K562 (cell line): ENCODE results near the gene WNK1. TPM values are rescaled to one million over a fixed set of nuclear protein-coding genes. Genes with fewer than 3 reads are reported as not detected.
A peak's percentile ranks its signal among the peaks of the same experiment; 100 is the strongest.

ENCODE experiments used
- CREM ChIP-seq: IDR thresholded peaks from 2 replicates; pipeline ENCODE4 v1.6.1; 2014; ENCODE audit warnings: antibody characterized with exemption, low read depth
- FOXM1 ChIP-seq, 2 experiments: fragments of 450-650 bp in 1 of 2; sonication (generic) in 1 of 2; formaldehyde crosslinking in 1 of 2; IDR thresholded peaks; 2 replicates each; pipeline versions ENCODE4 v1.6.1 to v1.9.0; 2017 to 2022; ENCODE audit warnings: low read depth in 2 of 2, mild to moderate bottlenecking in 2 of 2, missing genetic modification reagents in 1 of 2, moderate library complexity in 1 of 2
- GABPB1 ChIP-seq: sonication (generic); formaldehyde crosslinking; IDR thresholded peaks from 2 replicates; pipeline ENCODE4 v1.8.0; 2022; ENCODE audit warnings: mild to moderate bottlenecking, missing genetic modification reagents
- KHSRP ChIP-seq: fragments of 450-650 bp; IDR thresholded peaks from 2 replicates; pipeline ENCODE4 v1.6.1; 2017
- MAFK ChIP-seq: IDR thresholded peaks from 2 replicates; pipeline ENCODE4 v1.6.1; 2011; ENCODE audit warnings: low read length, improper control_type of control experiment
- NONO ChIP-seq, 2 experiments: fragments of 200-400 bp in 1 of 2; fragments of 450-650 bp in 1 of 2; formaldehyde crosslinking in 1 of 2; IDR thresholded peaks; 2 replicates each; pipeline ENCODE4 v1.6.1; 2017; ENCODE audit warnings: low read depth in 2 of 2, mild to moderate bottlenecking in 2 of 2, moderate library complexity in 2 of 2, low read length in 1 of 2
- PKNOX1 ChIP-seq: fragments of 450-650 bp; IDR thresholded peaks from 2 replicates; pipeline ENCODE4 v1.6.1; 2016
- RBFOX2 ChIP-seq: fragments of 200-400 bp; formaldehyde crosslinking; IDR thresholded peaks from 2 replicates; pipeline ENCODE4 v1.6.1; 2017; ENCODE audit warnings: low read depth, mild to moderate bottlenecking, low read length, moderate library complexity
- SREBF1 ChIP-seq: fragments of 150-350 bp; IDR thresholded peaks from 2 replicates; pipeline ENCODE4 v1.6.1; 2014; ENCODE audit warnings: antibody characterized with exemption, low read depth, low read length, borderline replicate concordance
- TGIF2 ChIP-seq: sonication (generic); formaldehyde crosslinking; IDR thresholded peaks from 2 replicates; pipeline ENCODE4 v1.8.1; 2022; ENCODE audit warnings: mild to moderate bottlenecking, missing genetic modification reagents, moderate library complexity
- ZBTB11 ChIP-seq, 3 experiments: fragments of 200-800 bp in 1 of 3; fragments of 250-450 bp in 1 of 3; fragments of 450-650 bp in 1 of 3; sonication (Bioruptor Pico) in 1 of 3; sonication (Bioruptor generic) in 1 of 3; formaldehyde crosslinking in 1 of 3; IDR thresholded peaks; 2 replicates each; pipeline versions ENCODE4 v1.6.1 to v1.8.0; 2016 to 2022; ENCODE audit warnings: mild to moderate bottlenecking in 2 of 3, missing genetic modification characterization in 2 of 3, missing compliant biosample characterization in 1 of 3, moderate library complexity in 1 of 3
- ZNF263 ChIP-seq: sonication (generic); formaldehyde crosslinking; IDR thresholded peaks from 2 replicates; pipeline ENCODE4 v1.8.0; 2022; ENCODE audit warnings: mild to moderate bottlenecking, missing genetic modification reagents, borderline replicate concordance
- ZNF324 ChIP-seq: fragments of 250-450 bp; sonication (Bioruptor Pico); IDR thresholded peaks from 2 replicates; pipeline ENCODE4 v1.4.0; 2020; ENCODE audit warnings: mild to moderate bottlenecking
- polyA plus RNA-seq, 8 experiments: library from polyadenylated mRNA; depleted of rRNA in 4 of 8; stranded (reverse) in 5 of 8; unstranded in 3 of 8; fragments of >200 nt; fragmentation: Nextera tagmentation in 2 of 8; fragmentation: Illumina TruSeq in 1 of 8; extraction: Ambion mirVana in 2 of 8; extraction: Trizol in 1 of 8; gene quantifications; 2 replicates each; pipeline versions ENCODE4 v1.2.1 to v1.2.3, GENCODE V29; 2011 to 2014; ENCODE audit warnings: inconsistent platforms in 1 of 8, missing spikeins in 1 of 8
- total RNA-seq, 7 experiments: library from RNA; depleted of rRNA in 6 of 7; stranded (reverse); fragments of >200 nt in 6 of 7; fragmentation: Illumina TruSeq in 2 of 7; extraction: Trizol in 2 of 7; gene quantifications; 2 replicates each; pipeline versions ENCODE4 v1.2.1 to v1.2.3, GENCODE V29; 2011 to 2021; ENCODE audit warnings: low replicate concordance in 1 of 7
- TF ChIP-seq, protein P1 (sequence below): fragments of 250-450 bp; sonication (Bioruptor Pico); IDR thresholded peaks from 2 replicates; pipeline ENCODE4 v1.5.0; 2022; ENCODE audit warnings: mild to moderate bottlenecking
- TF ChIP-seq, protein P2 (sequence below), 2 experiments: fragments of 150-350 bp in 1 of 2; IDR thresholded peaks; 2 replicates each; pipeline ENCODE4 v1.6.1; 2012 to 2016; ENCODE audit warnings: low read depth in 2 of 2, low read length in 2 of 2, mild to moderate bottlenecking in 1 of 2, moderate library complexity in 1 of 2

The WNK1 gene
- total and polyA plus RNA-seq, 9 of the 15 experiments (the other 6 are each of a cell fraction or from before 2014, with no cell fraction given), result 4.3 to 73.9 (median 31.0) TPM

GRCh38 chr12:752695-753610 lies 574 bp downstream of the WNK1 start (continued):
- TF ChIP-seq ZBTB11 (CRISPR knock-in tag; IDR thresholded peaks at IDR 0.05) (0 out of 6 replicates have a peak, but pooled peaks of 1 of the 3 experiments have one; percentile 26), RBFOX2 (peak; percentile 47), NONO (IDR thresholded peaks at IDR 0.05; ENCODE audit: low read depth in 2 of 2, low read length in 1 of 2) (peak; percentile 19 to 71; a peak in 2 of 4 replicates), FOXM1 (IDR thresholded peaks at IDR 0.05; ENCODE audit: low read depth) (no peak), FOXM1 (CRISPR knock-in tag; IDR thresholded peaks at IDR 0.05; ENCODE audit: low read depth) (no peak), TGIF2 (0 out of 2 replicates have a peak, but pooled peaks have one; percentile 14), GABPB1 (no peak), CREM (no peak), ZNF263 (CRISPR knock-in tag) (0 out of 2 replicates have a peak, but pooled peaks have one; percentile 14), SREBF1 (no peak), PKNOX1 (no peak), MAFK (no peak), KHSRP (no peak), ZNF324 (CRISPR knock-in tag) (no peak)
- TF ChIP-seq, protein P1, sequence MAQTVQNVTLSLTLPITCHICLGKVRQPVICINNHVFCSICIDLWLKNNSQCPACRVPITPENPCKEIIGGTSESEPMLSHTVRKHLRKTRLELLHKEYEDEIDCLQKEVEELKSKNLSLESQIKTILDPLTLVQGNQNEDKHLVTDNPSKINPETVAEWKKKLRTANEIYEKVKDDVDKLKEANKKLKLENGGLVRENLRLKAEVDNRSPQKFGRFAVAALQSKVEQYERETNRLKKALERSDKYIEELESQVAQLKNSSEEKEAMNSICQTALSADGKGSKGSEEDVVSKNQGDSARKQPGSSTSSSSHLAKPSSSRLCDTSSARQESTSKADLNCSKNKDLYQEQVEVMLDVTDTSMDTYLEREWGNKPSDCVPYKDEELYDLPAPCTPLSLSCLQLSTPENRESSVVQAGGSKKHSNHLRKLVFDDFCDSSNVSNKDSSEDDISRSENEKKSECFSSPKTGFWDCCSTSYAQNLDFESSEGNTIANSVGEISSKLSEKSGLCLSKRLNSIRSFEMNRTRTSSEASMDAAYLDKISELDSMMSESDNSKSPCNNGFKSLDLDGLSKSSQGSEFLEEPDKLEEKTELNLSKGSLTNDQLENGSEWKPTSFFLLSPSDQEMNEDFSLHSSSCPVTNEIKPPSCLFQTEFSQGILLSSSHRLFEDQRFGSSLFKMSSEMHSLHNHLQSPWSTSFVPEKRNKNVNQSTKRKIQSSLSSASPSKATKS (CRISPR knock-in tag), result no peak
- TF ChIP-seq, protein P2, sequence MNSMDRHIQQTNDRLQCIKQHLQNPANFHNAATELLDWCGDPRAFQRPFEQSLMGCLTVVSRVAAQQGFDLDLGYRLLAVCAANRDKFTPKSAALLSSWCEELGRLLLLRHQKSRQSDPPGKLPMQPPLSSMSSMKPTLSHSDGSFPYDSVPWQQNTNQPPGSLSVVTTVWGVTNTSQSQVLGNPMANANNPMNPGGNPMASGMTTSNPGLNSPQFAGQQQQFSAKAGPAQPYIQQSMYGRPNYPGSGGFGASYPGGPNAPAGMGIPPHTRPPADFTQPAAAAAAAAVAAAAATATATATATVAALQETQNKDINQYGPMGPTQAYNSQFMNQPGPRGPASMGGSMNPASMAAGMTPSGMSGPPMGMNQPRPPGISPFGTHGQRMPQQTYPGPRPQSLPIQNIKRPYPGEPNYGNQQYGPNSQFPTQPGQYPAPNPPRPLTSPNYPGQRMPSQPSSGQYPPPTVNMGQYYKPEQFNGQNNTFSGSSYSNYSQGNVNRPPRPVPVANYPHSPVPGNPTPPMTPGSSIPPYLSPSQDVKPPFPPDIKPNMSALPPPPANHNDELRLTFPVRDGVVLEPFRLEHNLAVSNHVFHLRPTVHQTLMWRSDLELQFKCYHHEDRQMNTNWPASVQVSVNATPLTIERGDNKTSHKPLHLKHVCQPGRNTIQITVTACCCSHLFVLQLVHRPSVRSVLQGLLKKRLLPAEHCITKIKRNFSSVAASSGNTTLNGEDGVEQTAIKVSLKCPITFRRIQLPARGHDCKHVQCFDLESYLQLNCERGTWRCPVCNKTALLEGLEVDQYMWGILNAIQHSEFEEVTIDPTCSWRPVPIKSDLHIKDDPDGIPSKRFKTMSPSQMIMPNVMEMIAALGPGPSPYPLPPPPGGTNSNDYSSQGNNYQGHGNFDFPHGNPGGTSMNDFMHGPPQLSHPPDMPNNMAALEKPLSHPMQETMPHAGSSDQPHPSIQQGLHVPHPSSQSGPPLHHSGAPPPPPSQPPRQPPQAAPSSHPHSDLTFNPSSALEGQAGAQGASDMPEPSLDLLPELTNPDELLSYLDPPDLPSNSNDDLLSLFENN (IDR thresholded peaks at IDR 0.05; ENCODE audit: low read depth in 2 of 2, low read length in 2 of 2), result no peak
